Measurements from ENCODE around the gene SLIT3.
"Not testable (repeated sequence)": the region's sequence is repeated elsewhere in the genome, so short reads cannot be mapped to it uniquely, and the experiment has no call there.

SLIT3 gene

GRCh38 chr5:168746893-168747640, 553.9 kb downstream of the SLIT3 start:
- DNase-seq (ENCODE audit: low read depth, low spot score), result no peak

GRCh38 chr5:168746126-168746892, 554.6 kb downstream of the SLIT3 start:
- not testable (repeated sequence) for DNase-seq (ENCODE audit: low read depth, low spot score)

DNA sequence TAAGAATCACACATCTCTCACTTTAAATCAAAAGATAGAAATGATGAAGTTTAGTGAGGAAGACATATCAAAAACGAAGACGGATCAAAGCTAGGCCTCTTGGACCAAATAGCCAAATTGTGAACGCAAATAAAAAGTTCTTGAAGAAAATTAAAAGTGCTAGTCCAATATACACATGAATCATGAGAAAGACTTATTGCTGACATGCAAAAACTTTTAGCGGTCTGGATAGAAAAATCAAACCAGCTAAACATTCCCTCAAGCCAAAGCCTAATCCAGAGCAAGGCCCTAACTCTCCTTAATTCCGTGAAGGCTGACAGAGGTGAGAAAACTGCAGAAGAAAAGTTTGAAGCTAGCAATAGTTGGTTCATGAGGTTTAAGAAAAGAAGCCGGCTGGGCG, 557.3 kb downstream of the SLIT3 start:
- no peak for DNase-seq (ENCODE audit: low read depth, low spot score)

DNA sequence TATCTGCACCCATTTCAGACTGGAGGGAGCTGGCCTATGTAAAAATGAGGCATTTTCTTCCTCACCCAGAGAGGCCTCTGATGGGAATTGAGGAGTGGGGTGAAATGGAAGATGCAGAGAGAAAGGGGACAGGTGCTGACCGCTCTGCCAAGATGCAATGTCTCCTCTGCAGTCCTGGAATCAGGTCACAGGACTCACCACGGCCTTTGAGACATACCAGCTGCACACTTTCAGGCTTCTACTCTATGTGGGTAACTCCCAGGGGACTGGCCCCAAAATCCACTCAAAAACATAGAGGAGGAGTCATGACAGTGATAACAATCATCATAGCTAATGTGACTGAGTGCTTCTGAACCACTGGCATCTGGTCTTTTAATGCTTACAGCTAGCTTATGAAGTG, 558.6 kb downstream of the SLIT3 start:
- DNase-seq (ENCODE audit: low read depth, low spot score), result not testable (repeated sequence)

GRCh38 chr5:168740811-168741213, 560.1 kb downstream of the SLIT3 start:
- no peak for DNase-seq (ENCODE audit: low read depth, low spot score)

DNA sequence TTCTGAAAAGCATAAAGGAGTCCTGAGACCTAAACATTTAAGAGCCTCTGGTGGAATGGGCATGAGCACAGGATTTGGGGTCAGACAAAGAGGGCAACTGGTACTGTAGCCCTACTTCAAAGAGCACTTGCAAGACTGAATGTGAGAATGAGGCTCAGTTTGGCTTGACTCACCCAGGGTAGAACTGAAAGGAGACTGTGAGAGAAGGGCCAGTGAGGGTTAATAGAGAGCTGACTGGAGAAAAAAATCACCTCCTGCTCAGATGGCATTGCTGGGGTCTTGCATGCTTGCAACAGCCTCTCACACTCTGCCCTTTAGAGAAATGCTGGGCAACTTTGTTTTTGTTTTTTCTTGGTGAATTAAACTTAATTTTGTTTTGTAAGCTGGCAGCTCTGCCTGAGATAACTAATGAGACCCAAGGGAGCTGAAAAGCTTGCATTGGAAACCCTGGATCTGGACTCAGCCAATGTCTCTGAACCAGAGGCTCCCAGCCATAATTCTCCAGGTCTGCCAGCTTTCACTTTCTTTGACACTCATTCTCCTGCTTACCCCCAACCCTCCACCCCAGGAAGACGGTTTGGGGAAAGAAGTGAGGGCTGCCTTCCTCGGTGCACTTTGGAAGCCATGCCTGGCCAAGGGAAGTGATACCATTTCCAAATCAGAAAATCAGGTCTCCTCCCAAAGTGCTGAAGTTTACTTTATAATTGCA, 560.7 kb downstream of the SLIT3 start:
- no peak for DNase-seq (ENCODE audit: low read depth, low spot score)

DNA sequence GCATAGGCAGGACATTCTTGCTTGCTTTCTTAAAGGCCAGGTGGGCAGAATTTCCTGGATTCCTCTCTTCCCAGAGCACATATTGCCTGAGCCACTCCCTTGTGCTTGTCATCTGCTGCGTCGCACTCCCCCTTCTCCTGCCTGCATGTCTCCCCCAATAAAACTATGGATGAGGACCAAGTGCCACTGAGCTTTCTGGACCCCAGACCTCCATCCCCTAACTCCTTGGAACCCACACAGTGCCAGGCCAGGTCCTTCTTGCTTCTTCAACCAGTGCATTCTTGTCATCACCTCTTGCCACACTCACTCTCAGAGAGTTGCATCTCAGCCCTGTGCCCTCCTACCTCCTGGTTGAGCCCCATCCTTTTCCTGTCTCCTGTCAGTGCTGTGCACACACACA, 563.9 kb downstream of the SLIT3 start:
- no peak for DNase-seq (ENCODE audit: low read depth, low spot score)

- DNase-seq (ENCODE audit: low read depth, low spot score), result no peak
These were observed 564.6 kb downstream of the SLIT3 start for GRCh38 chr5:168736281-168736831.

DNA sequence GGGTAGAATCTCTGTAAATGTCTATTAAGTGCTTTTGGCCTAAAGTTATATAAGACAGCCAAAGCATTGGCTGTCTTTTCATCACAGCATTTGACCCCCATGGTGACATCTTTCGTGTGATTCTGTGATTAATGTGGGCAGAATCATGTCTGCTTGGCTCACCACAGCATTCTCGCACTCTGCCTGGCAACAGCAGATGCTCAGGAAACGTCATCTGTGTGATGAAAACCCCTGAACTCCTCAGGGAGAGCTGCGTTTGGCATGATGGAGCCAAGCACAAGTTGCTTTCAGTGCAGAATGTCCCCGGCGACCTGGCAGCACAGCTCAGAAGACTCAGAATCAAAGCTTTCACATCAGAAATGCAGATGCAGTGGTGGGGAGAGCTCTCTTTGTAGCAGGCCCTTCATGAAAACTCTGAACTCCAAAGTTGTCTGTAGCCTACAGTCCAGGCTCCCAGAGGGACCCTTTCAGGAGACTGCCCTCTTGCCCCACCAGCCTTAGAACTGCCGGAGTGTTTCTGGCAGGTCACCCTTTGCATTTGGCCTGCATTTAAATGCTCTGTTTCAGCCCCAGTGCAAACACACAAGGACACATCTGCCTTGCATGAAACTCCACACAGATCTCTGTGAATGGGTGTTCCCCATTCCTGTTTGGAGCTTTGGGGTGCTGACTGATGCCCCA, 566.2 kb downstream of the SLIT3 start:
- DNase-seq (ENCODE audit: low read depth, low spot score), result no peak

GRCh38 chr5:168734119-168734518, 566.8 kb downstream of the SLIT3 start:
- DNase-seq (ENCODE audit: low read depth, low spot score), result no peak

GRCh38 chr5:168728546-168729211, 572.3 kb downstream of the SLIT3 start:
- no peak for DNase-seq (ENCODE audit: low read depth, low spot score)

DNA sequence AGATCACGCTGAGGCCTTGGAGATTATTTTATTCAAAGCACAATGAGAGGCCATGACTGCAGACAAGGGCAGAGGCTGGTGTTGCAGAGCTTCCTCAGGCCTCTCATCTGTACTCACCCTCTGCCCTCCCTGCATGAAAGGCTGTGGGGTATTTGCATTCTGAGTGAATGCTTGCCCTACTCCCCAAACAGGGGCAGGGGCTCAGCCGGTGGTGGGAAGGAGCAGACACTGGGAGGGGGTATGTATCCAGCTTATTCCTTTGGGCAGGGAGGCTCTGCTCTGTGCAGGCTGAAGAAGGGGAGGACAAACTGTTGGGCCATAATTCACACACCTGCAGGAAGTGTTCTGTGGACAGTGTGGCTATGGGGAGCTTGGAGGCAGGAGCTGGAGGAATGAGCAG, 573.4 kb downstream of the SLIT3 start:
- no peak for DNase-seq (ENCODE audit: low read depth, low spot score)

DNA sequence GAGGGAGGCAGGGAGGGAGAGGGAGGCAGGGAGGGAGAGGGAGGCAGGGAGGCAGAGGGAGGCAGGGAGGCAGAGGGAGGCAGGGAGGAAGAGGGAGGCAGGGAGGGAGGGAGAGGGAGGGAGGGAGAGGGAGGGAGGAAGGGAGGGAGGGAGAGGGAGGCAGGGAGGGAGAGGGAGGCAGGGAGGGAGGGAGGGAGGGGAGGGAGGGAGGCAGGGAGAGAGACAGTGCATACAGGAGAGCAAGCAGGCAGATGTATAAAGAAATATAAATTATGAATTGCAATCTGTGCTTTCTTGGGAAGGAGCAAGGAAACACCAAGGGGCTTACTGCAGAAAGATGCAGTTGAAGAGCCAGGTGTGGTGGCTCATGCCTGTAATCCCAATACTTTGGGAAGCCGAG, 574.6 kb downstream of the SLIT3 start:
- no peak for DNase-seq (ENCODE audit: low read depth, low spot score)

DNA sequence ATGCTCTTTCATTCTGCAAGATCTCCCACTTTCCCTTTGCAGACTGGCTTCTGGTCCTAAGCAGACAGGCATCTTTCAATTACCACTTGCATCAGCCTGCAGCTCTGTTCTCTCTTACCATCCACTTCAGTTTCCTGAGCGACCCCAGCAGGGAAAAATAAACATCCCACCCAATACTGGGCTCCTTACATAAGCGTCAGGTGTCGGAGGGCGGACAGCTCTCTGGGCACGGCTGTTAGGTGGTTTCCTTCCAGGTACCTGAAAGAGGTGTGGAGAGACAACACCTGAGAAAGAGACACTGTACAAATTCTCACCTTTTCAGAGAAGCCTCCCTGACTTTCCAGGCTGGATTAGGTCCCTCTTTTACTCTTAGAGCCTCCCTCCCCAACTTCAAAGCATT, 576.7 kb downstream of the SLIT3 start:
- DNase-seq (ENCODE audit: low read depth, low spot score), result no peak

- no peak for DNase-seq (ENCODE audit: low read depth, low spot score)
These were observed 577.9 kb downstream of the SLIT3 start for GRCh38 chr5:168723037-168723436.

- DNase-seq (ENCODE audit: low read depth, low spot score), result no peak
These were observed 579.0 kb downstream of the SLIT3 start for GRCh38 chr5:168721966-168722365.

DNA sequence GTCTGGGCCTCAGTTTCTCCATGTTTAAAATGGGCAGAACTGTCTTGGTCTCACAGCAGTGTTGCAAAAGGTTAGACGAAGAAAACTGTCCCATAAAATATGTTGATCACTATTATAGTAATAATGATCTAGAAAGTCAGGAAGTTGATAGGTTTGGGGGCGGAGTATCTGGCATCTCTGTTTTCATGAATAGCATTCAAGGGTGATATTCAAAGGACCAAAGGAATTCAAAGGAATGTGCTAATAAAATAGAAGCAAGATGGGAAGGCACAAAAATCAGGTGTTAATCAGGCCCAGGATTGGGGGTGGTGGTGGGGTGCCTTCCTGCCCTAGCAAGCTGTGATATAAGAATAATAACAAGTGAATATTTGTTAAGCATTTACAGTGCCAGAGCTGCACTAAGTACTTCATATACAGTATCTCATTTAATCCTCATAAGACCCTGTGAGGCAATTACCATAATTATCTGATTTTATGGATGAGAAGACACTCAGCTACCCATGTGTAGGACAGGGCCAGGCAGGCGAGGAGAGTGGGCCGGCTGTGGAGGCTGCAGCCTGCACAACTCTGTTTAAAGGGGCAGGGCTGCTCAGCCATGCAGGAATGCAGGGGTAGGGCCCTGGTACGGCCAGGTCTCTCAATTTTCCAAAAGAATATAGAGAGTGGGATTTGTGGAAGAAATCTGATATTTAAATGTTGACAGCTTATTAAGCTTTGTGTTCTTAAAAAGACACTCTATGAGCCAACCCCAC, 579.8 kb downstream of the SLIT3 start:
- no peak for DNase-seq (ENCODE audit: low read depth, low spot score)

DNA sequence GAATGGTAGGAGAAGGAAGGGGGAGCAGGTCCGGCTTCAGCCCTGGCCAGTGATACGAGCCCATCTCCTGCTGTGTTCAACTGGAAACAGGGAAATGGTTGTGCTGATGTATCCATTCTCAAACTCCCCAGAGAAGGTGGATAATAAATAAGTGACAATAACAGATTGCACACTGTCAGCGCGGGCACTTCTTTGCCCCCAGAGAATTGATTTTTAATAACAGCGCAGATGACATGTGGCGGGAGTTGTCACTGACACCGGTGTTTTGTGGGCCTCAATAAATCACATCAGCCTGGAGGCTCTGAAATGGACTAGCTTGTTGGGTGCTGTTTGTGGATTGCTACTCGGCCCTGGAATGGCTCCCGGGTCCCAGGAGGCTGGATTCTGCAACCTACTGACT, 580.4 kb downstream of the SLIT3 start:
- no peak for DNase-seq (ENCODE audit: low read depth, low spot score)

- DNase-seq (ENCODE audit: low read depth, low spot score), result no peak
These were observed 586.9 kb downstream of the SLIT3 start for GRCh38 chr5:168714046-168714445.

DNA sequence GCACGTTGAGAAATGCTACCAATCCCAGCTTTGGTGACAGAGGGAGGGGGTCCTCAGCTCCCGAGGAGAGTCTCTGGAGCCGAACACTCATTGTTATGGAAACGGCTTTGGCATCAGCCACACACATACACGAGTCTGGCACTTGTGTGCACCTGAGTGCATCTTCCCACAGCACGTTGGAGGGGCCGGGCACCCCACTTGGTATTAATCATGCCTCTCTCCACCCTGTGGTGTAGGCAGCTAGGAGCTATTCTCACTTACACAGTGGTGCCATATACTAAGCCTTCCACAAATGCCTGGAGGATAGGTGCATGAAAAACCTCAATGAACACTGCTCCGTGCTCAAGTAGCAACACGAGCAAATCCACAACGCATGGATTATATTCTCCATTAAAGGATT, 587.9 kb downstream of the SLIT3 start:
- DNase-seq (ENCODE audit: low read depth, low spot score), result no peak

Measured in activated CD4-positive, CD25-positive, alpha-beta regulatory T cell treated with anti-CD3 and anti-CD28 coated beads, Interleukin-2, amount 50 U/mL, for 16 hours (primary cell).